ENCODE measurements around the gene CYTH4.

CYTH4 gene

GRCh38 chr22:37349043-37349814, 66.9 kb downstream of the CYTH4 start:
- DNase-seq: no peak
- in situ Hi-C loops (cut with HindIII; ENCODE audit: low pct_ligation_motif_present, low pct_unique_long_range_greater_than_20kb, low sequenced_read_pairs): no loop called here

- peak; percentile 7 for DNase-seq
- in situ Hi-C loops (cut with HindIII; ENCODE audit: low pct_ligation_motif_present, low pct_unique_long_range_greater_than_20kb, low sequenced_read_pairs): no loop called here
Observed at GRCh38 chr22:37351232-37351631, 68.9 kb downstream of the CYTH4 start.

DNA sequence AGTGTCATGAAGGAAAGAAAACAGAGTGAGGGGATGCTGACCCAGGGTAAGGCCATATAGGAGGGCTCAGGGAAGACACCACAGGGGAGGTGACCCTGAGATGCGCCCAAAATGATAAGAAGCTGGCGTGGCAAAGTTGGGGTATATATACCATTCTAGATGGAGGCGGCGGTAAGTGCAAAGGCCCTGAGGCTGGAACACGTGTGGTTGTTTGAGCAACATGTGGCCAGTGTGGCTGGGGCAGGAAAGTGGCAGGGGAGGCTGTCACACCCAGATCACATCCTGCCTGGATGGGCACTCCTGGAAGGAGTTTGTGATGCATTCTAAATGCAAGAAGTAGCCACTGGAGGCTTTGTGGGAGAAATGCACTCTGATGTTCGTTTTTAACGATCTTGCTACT, 70.2 kb downstream of the CYTH4 start:
- no peak for DNase-seq
- in situ Hi-C loops (cut with HindIII; ENCODE audit: low pct_ligation_motif_present, low pct_unique_long_range_greater_than_20kb, low sequenced_read_pairs): no loop called here

DNA sequence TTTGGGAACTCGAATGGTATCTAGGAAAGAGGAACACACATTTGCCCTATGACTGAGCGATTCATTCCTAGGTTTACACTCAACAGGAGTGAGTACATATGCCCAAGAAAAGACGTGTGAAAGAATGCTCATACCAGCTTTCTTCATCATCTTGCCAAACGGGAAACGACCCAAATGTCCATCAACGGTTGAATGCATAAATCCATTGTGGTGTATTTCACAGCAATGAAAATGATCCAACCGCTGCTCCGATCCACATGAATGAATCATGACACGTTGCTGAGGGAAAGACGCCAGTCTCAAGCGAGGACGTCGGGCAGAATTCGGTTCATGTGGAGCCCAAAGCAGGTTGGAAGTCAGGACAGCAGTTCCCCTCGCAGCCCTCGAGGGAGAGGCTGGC, 71.5 kb downstream of the CYTH4 start:
- in situ Hi-C loops (cut with HindIII; ENCODE audit: low pct_ligation_motif_present, low pct_unique_long_range_greater_than_20kb, low sequenced_read_pairs): no loop called here

DNA sequence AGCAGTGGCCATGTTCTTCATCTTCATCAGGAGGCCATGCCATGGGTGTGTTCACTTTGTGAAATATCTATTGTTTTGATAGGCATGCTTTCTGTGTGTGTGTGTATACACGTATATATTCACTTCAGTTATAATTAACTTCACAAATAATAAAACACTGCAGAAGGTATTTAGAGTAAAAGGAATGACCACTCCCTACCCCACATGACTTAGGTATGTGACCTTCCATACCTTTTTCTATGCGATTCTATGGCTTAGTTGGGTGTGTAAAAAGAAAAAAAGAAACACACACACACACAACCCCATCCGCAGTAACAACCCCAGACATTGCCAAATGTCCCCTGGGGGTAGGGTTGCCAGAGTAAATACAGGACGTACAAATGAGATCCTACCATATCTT, 72.0 kb downstream of the CYTH4 start:
- DNase-seq: no peak
- in situ Hi-C loops (cut with HindIII; ENCODE audit: low pct_ligation_motif_present, low pct_unique_long_range_greater_than_20kb, low sequenced_read_pairs): no loop called here

More for the DNA sequence above, 71.5 kb downstream of the CYTH4 start:
- peak; percentile 97 for DNase-seq

GRCh38 chr22:37354670-37355069, 72.4 kb downstream of the CYTH4 start:
- no peak for DNase-seq
- in situ Hi-C loops (cut with HindIII; ENCODE audit: low pct_ligation_motif_present, low pct_unique_long_range_greater_than_20kb, low sequenced_read_pairs): no loop called here

- DNase-seq: no peak
- in situ Hi-C loops (cut with HindIII; ENCODE audit: low pct_ligation_motif_present, low pct_unique_long_range_greater_than_20kb, low sequenced_read_pairs): no loop called here
Observed at GRCh38 chr22:37355174-37355573, 72.9 kb downstream of the CYTH4 start.

DNA sequence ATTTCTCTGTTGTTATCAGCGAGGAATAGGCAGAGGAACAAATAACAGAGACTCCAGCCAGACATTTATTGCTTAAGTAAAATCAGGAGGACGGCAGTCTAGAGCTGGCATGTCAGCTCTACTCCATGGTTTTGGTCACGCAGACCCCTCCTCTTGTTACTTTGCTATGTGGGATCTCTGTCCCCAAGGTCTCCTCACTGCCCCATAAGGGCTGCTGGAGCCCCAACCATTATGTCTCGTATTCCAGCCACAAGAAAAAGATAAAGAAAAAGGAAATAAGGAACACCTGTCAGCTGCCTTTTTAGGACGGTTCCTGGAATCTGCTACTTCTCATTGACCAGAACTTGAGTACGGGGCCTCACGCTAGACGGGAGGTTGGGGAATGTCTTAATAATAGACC, 74.6 kb downstream of the CYTH4 start:
- in situ Hi-C loops (cut with HindIII; ENCODE audit: low pct_ligation_motif_present, low pct_unique_long_range_greater_than_20kb, low sequenced_read_pairs): no loop called here
- no peak for DNase-seq

GRCh38 chr22:37357446-37358075, 75.3 kb downstream of the CYTH4 start:
- in situ Hi-C loops (cut with HindIII; ENCODE audit: low pct_ligation_motif_present, low pct_unique_long_range_greater_than_20kb, low sequenced_read_pairs): no loop called here
- no peak for DNase-seq

GRCh38 chr22:37358386-37358785, 76.1 kb downstream of the CYTH4 start:
- in situ Hi-C loops (cut with HindIII; ENCODE audit: low pct_ligation_motif_present, low pct_unique_long_range_greater_than_20kb, low sequenced_read_pairs): no loop called here
- DNase-seq: no peak

DNA sequence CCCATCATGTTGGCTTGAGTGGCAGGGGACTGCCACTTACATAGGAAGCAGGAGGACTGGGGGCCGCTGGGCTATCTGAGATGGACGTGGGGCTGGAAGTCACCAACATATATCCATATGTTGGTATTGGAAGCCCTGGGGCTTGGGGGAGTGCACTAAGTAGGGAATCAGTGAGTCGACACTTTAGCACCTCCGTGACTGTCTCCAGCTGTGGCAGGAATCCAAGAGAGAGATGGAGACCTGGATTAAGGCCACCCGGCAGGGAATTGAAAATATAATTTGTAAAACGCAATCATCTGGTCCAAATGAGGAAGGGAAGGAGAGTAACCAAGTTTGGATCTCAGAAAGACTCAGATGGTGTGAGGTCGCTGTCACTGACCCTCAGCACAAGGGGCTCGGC, 76.6 kb downstream of the CYTH4 start:
- in situ Hi-C loops (cut with HindIII; ENCODE audit: low pct_ligation_motif_present, low pct_unique_long_range_greater_than_20kb, low sequenced_read_pairs): no loop called here
- DNase-seq: no peak

GRCh38 chr22:37362621-37363020, 80.3 kb downstream of the CYTH4 start:
- in situ Hi-C loops (cut with HindIII; ENCODE audit: low pct_ligation_motif_present, low pct_unique_long_range_greater_than_20kb, low sequenced_read_pairs): no loop called here
- DNase-seq: no peak

GRCh38 chr22:37363261-37363992, 81.1 kb downstream of the CYTH4 start:
- in situ Hi-C loops (cut with HindIII; ENCODE audit: low pct_ligation_motif_present, low pct_unique_long_range_greater_than_20kb, low sequenced_read_pairs): no loop called here
- no peak for DNase-seq
